SK-N-SH (cell line): Measurements from ENCODE around the gene WEE2. TPM values are rescaled to one million over a fixed set of nuclear protein-coding genes. Genes with fewer than 3 reads are reported as not detected.
"Not testable (repeated sequence)": the region's sequence is repeated elsewhere in the genome, so short reads cannot be mapped to it uniquely, and the experiment has no call there.

Experiments
- CTCF ChIA-PET: fragments of 300-600, 350-600 bp; formaldehyde crosslinking; extraction: SDS; loops from one replicate; lab custom pipeline; 2021; lab: Yijun Ruan, JAX
- POLR2A ChIA-PET: fragments of 350-600 bp; sonication (Branson Sonifier 250); formaldehyde crosslinking; extraction: SDS; loops from one replicate; lab custom pipeline; 2020; ENCODE audit warnings: antibody characterized with exemption, inconsistent platforms; lab: Yijun Ruan, JAX
- DNase-seq: peaks from one replicate; pipeline ENCODE4 v3.0.0; 2012
- H2AFZ ChIP-seq: fragments of 200-600 bp; sonication (generic); 2 replicates; pipeline ENCODE4 v1.8.1; 2016; ENCODE audit warnings: antibody characterized with exemption, mild to moderate bottlenecking, low read depth
- H3F3A ChIP-seq: fragments of 200-600 bp; sonication (generic); replicated peaks from 2 replicates; pipeline ENCODE3; 2016; ENCODE audit warnings: antibody characterized with exemption, mild to moderate bottlenecking; ENCODE audit not compliant: insufficient read depth
- H3K27ac ChIP-seq, 2 experiments: fragments of 200-500 bp in 1 of 2; fragments of 200-600 bp in 1 of 2; sonication (Bioruptor generic) in 1 of 2; sonication (generic), shearing (Covaris generic) in 1 of 2; 2 replicates each; pipeline versions ENCODE4 v1.5.1 to v1.6.1; 2014 to 2016; ENCODE audit warnings: low read depth in 2 of 2, inconsistent platforms in 1 of 2, low read length in 1 of 2, mild to moderate bottlenecking in 1 of 2, mixed read lengths in 1 of 2
- H3K27me3 ChIP-seq: fragments of 200-600 bp; sonication (generic), shearing (Covaris generic); 2 replicates; pipeline ENCODE4 v1.6.1; 2016; ENCODE audit warnings: mixed run types; ENCODE audit not compliant: insufficient read depth
- H3K36me3 ChIP-seq, 2 experiments: fragments of 200-500 bp in 1 of 2; fragments of 200-600 bp in 1 of 2; sonication (Bioruptor generic) in 1 of 2; sonication (generic) in 1 of 2; replicated peaks in 1 of 2; 2 replicates each; pipeline versions ENCODE3 to v1.5.1; 2014 to 2016; ENCODE audit warnings: low read length in 1 of 2, mild to moderate bottlenecking in 1 of 2; ENCODE audit not compliant: insufficient read depth in 2 of 2, control insufficient read depth in 1 of 2
- H3K4me1 ChIP-seq, 2 experiments: fragments of 200-500 bp in 1 of 2; fragments of 200-600 bp in 1 of 2; sonication (Bioruptor generic) in 1 of 2; sonication (generic), shearing (Covaris generic) in 1 of 2; 2 replicates each; pipeline versions ENCODE4 v1.5.1 to v1.6.1; 2014 to 2016; ENCODE audit warnings: low read depth in 1 of 2, low read length in 1 of 2, mixed run types in 1 of 2; ENCODE audit not compliant: insufficient read depth in 2 of 2, control insufficient read depth in 1 of 2
- H3K4me2 ChIP-seq: fragments of 200-600 bp; sonication (generic), shearing (Covaris generic); 2 replicates; pipeline ENCODE4 v1.6.1; 2017; ENCODE audit warnings: mixed run types
- H3K4me3 ChIP-seq, 2 experiments: fragments of 200-500 bp in 1 of 2; fragments of 200-600 bp in 1 of 2; sonication (Bioruptor generic) in 1 of 2; sonication (generic), shearing (Covaris generic) in 1 of 2; 2 replicates each; pipeline versions ENCODE4 v1.5.1 to v1.8.1; 2014 to 2016; ENCODE audit warnings: low read depth in 2 of 2, inconsistent platforms in 1 of 2, low read length in 1 of 2, mild to moderate bottlenecking in 1 of 2, mixed read lengths in 1 of 2, moderate library complexity in 1 of 2
- H3K79me2 ChIP-seq: fragments of 200-600 bp; sonication (generic); 2 replicates; pipeline ENCODE4 v1.8.1; 2017; ENCODE audit warnings: mild to moderate bottlenecking; ENCODE audit not compliant: insufficient read depth
- H3K9ac ChIP-seq: fragments of 200-600 bp; sonication (generic); 2 replicates; pipeline ENCODE4 v1.6.1; 2017; ENCODE audit warnings: mixed run types
- H3K9me2 ChIP-seq: fragments of 200-600 bp; sonication (generic); 2 replicates; pipeline ENCODE4 v1.6.1; 2017; ENCODE audit warnings: mixed run types
- H3K9me3 ChIP-seq: fragments of 200-600 bp; sonication (generic); 2 replicates; pipeline ENCODE4 v1.6.1; 2017; ENCODE audit warnings: mixed run types, mild to moderate bottlenecking, moderate library complexity
- H4K20me1 ChIP-seq: fragments of 200-600 bp; sonication (generic); 2 replicates; pipeline ENCODE4 v1.6.1; 2017; ENCODE audit warnings: mild to moderate bottlenecking, mixed run types; ENCODE audit not compliant: insufficient read depth
- CTCF ChIP-seq: fragments of 200-600 bp; sonication (generic); IDR thresholded peaks from 2 replicates; pipeline ENCODE4 v1.6.1; 2017; ENCODE audit warnings: antibody characterized with exemption, mild to moderate bottlenecking, moderate library complexity
- ELF1 ChIP-seq: IDR thresholded peaks from 2 replicates; pipeline ENCODE4 v1.4.0; 2012
- EZH2phosphoT487 ChIP-seq: fragments of 200-600 bp; sonication (generic); IDR thresholded peaks from 2 replicates; pipeline ENCODE4 v1.6.1; 2017; ENCODE audit warnings: low read depth, mixed run types, mild to moderate bottlenecking, antibody characterized with exemption, moderate library complexity, borderline replicate concordance
- IRF3 ChIP-seq: fragments of 150-350 bp; IDR thresholded peaks from 2 replicates; pipeline ENCODE4 v1.6.1; 2016; ENCODE audit warnings: mild to moderate bottlenecking, low read depth, low read length
- JUND ChIP-seq: IDR thresholded peaks from 2 replicates; pipeline ENCODE4 v1.4.0; 2012
- MXI1 ChIP-seq: IDR thresholded peaks from 2 replicates; pipeline ENCODE4 v1.6.1; 2012; ENCODE audit warnings: mild to moderate bottlenecking, low read depth, low read length, improper control_type of control experiment
- NRF1 ChIP-seq: IDR thresholded peaks from 2 replicates; pipeline ENCODE4 v1.6.1; 2012; ENCODE audit warnings: low read depth, mild to moderate bottlenecking, low read length
- YY1 ChIP-seq: IDR thresholded peaks from 2 replicates; pipeline ENCODE4 v1.4.0; 2012; ENCODE audit warnings: low read depth, mild to moderate bottlenecking
- ZBTB33 ChIP-seq: IDR thresholded peaks from 2 replicates; pipeline ENCODE4 v1.4.0; 2012; ENCODE audit warnings: low read depth, borderline replicate concordance
- WGBS: methylation state at CpG from one replicate; pipeline ENCODE4 v1.1.6; 2017; ENCODE audit warnings: low lambda C conversion rate; 5-methylcytosine and 5-hydroxymethylcytosine counted together
- polyA plus RNA-seq, 3 experiments: library from polyadenylated mRNA; depleted of rRNA; stranded (reverse); fragments of >200 nt; gene quantifications; 2 replicates each; pipeline ENCODE4 v1.2.3, GENCODE V29; 2012
- TF ChIP-seq, protein P1 (sequence below): fragments of 150-350 bp; IDR thresholded peaks from 2 replicates; pipeline ENCODE4 v1.6.1; 2017; ENCODE audit warnings: antibody characterized with exemption, low read length, low read depth, borderline replicate concordance

WEE2 gene
- polyA plus RNA-seq, 1 of the 3 experiments (the other 2 are of a cell fraction): not detected

DNA sequence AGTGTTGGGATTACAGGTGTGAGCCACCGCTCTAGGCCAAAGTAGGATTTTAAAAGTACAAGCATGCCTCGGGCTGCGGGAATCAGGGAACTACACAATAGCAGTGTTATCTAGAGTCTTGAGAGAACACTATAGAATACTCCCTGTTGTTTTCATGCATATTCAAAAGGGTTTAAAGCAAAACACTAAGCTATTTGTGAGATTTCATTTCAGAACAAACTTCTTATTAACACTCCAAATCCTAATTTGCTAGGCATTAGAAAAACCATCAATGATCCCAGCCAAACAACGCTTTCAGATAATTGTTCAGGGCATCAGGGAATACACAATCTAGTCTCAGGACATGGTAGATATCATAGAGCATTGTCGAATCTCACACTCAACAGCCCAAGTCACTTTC lies 20.1 kb upstream of the WEE2 start:
- no peak for TF ChIP-seq IRF3
- TF ChIP-seq, protein P1, sequence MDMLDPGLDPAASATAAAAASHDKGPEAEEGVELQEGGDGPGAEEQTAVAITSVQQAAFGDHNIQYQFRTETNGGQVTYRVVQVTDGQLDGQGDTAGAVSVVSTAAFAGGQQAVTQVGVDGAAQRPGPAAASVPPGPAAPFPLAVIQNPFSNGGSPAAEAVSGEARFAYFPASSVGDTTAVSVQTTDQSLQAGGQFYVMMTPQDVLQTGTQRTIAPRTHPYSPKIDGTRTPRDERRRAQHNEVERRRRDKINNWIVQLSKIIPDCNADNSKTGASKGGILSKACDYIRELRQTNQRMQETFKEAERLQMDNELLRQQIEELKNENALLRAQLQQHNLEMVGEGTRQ: no peak
- no peak for TF ChIP-seq EZH2phosphoT487
- no peak for TF ChIP-seq YY1
- no peak for TF ChIP-seq CTCF
- TF ChIP-seq ELF1: no peak
- no peak for TF ChIP-seq ZBTB33
- TF ChIP-seq NRF1: no peak
- no peak for TF ChIP-seq MXI1
- no peak for TF ChIP-seq JUND
- H3F3A ChIP-seq: no peaks in the 10 kb centered on the region
- no peak for DNase-seq
- H2AFZ ChIP-seq: no peak overlapping the region
- no peak overlapping the region for H3K27ac ChIP-seq
- ChIA-PET POLR2A (interaction anchor here (1.3 kb wide), 1 partner anchor 50 kb away, joined by 5 read pairs; the partner anchor contains the start of gene SSBP1), CTCF (interaction anchor here (0.6 to 2.8 kb wide), 7 partner anchors 14 to 49 kb away, joined by 3 to 15 read pairs (median 3); partner anchors contain the start of gene DENND11)
- no peak overlapping the region for H3K4me3 ChIP-seq
- H3K9me2 ChIP-seq: no peaks in the 10 kb centered on the region
- H3K79me2 ChIP-seq: peaks cover 54% of the 10 kb centered on the region
- no peaks in the 10 kb centered on the region for H3K27me3 ChIP-seq
- H4K20me1 ChIP-seq: no peaks in the 10 kb centered on the region; the same call in 1 of the 2 replicates
- no peaks in the 10 kb centered on the region for H3K9me3 ChIP-seq
- no peak overlapping the region for H3K4me2 ChIP-seq
- H3K36me3 ChIP-seq: peaks cover 12 to 19% of the 10 kb centered on the region in 2 experiments
- 96% methylated on average over 5 of the region's 5 CpGs for WGBS
- H3K9ac ChIP-seq: no peak overlapping the region
- H3K4me1 ChIP-seq: no peaks in the 10 kb centered on the region

- DNase-seq, H3K9me2 ChIP-seq, H3F3A ChIP-seq, H3K4me2 ChIP-seq, H2AFZ ChIP-seq, H3K4me1 ChIP-seq, H4K20me1 ChIP-seq, H3K27me3 ChIP-seq, H3K27ac ChIP-seq, H3K9ac ChIP-seq, H3K4me3 ChIP-seq, H3K9me3 ChIP-seq: not testable (repeated sequence)
- Histone ChIP-seq H3K79me2 (peaks cover 65% of the 10 kb centered on the region), H3K36me3 (peaks cover 9 to 19% of the 10 kb centered on the region in 2 experiments)
- WGBS: 94% methylated on average over 3 of the region's 3 CpGs
- ChIA-PET POLR2A (interaction anchor here (0.7 kb wide), 1 partner anchor 111 kb away, joined by 3 read pairs; no protein-coding TSS in a partner anchor), CTCF (interaction anchor here (0.8 to 3.0 kb wide), 8 partner anchors 9 to 97 kb away, joined by 3 to 20 read pairs (median 4); partner anchors contain the start of genes DENND11 and SSBP1)
These were observed 18.9 kb upstream of the WEE2 start for GRCh38 chr7:141689072-141689825.
